GM19395 (cell line): ENCODE data around the gene LRRTM3.

ENCODE experiments used
- ATAC-seq: cut with Tn5 transposase; IDR thresholded peaks from one replicate; pipeline ENCODE4 v1.9.1; 2021; ENCODE audit warnings: mild to moderate bottlenecking, moderate library complexity; ENCODE audit not compliant: unreplicated experiment

The LRRTM3 gene

DNA sequence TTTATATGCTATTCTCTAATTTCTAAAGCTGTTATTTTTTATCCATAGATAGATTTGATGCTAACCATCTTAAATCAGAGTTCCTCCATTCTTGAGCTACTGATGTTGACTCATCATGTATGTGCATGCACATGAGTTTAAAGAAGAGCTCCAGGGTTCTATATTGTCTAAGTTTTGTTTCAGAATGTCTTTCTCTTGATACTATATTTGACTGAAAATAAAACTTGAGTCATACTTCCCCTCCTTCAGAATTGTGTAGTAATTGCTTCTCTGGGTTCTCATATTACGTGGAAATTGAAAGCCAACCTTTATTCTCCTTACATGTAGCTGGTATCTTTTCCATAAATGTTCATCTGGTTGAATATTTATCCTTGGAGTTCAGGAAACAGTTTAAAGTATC lies 89.4 kb downstream of the LRRTM3 start:
- ATAC-seq = no peak

DNA sequence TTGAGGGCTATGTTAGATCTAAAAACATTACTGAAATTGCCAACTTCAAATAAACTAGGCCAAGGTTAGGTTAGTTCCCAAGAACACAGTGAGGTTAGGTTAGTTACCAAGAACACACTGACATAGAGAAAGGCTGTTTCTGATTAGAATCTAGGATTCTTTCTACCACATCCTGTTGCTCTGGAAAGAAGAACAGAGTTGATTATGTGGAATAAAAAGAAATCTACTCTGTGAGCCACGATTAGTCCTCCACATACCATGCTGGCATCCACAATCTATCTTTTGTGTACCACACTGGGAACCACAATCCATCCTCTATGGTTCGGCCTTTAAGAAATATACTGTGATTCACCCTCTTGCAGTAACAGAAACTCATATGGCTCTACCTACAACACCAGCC lies 91.4 kb downstream of the LRRTM3 start:
- no peak for ATAC-seq

DNA sequence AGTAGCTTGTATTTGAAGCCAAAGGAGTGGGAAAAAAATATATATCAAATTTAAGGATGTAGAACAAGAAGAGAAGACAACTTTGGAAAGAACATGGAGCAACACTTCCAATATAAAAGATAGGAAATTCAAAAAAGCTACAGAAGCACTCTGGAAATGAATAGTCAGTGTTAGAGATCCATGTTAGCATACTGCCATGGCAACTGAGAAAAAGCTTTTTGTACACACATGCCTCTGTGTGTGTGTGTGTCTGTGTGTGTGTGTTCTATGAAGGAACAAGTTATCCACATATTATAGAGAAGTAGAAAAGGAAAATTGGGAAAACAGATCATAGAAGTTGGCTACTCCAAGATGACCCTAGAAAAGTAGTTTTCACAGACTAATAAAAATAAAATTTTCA lies 96.3 kb downstream of the LRRTM3 start:
- ATAC-seq = no peak

DNA sequence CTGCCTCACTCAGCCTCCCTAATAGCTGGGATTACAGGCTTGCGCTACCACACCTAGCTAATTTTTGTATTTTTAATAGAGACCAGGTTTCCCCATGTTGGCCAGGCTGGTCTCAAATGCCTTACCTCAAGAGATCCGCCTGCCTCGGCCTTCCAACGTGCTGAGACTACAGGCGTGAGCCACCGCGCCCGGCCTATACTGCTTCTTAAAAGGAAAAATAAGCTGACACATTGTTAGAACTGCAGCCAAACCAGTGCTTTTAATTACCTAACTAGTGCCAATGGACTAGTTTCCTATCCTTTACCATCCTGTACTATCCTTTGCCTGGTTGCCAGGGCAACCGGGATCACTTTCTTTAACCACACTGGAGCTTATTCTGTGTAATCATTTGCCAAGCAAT lies 108.0 kb downstream of the LRRTM3 start:
- no peak for ATAC-seq

DNA sequence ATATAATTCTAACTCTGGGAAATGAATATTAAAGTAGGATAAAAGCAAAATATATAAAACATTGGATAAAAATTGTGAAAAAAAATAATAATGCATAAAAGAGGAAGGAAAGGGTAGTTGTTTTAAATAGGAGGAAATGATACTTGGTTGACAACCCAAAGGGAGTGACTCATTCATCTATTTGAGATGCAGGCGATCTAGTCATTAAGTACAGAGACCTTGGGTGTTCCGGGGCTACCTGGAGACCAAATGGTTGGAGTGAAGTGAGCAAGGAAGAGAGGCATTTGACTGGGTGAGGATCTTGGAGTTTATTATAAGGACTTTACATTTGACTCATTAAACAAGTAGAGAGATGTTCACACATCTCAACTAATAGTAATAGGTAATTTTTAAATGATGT lies 111.0 kb downstream of the LRRTM3 start:
- ATAC-seq = no peak

- no peak for ATAC-seq
Observed at GRCh38 chr10:67043041-67043440, 117.2 kb downstream of the LRRTM3 start.

DNA sequence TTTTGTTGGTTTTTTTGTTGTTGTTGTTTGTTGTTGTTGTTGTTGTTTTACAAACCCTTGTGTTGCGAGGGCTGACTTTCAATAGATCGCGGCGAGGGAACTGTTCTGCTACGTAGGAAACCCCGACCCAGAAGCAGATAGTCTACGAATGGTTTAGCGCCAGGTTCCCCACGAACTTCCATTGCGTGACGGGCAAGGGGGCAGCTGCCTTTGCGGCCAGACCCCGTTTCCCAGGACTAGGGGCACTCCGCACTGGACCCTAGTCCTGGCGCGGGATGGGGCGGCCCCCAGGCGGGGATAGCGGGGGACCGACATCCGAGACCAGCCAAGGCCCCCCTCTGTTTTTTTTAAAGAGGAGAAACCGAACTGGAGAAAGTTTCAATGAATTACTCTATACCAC lies 119.6 kb downstream of the LRRTM3 start:
- no peak for ATAC-seq

GRCh38 chr10:67046507-67046906 lies 120.7 kb downstream of the LRRTM3 start:
- ATAC-seq = no peak

GRCh38 chr10:67049988-67050387 lies 124.2 kb downstream of the LRRTM3 start:
- no peak for ATAC-seq

DNA sequence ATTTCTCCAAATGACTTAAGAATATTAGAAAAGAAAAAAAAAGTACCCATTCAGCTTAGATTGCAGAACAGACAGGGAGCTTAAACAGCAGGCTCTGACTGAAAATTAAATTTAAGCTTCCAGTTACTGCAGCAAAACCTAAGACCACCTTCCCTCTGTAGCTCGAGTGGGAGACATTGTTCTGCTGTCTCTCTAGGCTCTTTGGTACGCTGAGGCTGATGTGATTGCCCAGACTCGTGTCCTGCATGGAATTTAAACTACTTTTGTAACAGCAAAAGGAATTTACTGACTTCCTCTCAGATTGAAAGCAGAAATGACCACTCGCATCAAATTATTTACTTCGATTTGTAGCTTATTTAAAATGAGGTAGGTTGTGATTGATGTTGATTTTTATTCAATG lies 124.6 kb downstream of the LRRTM3 start:
- ATAC-seq = no peak

- ATAC-seq = no peak
Observed at GRCh38 chr10:67072654-67073053, 146.8 kb downstream of the LRRTM3 start.

- no peak for ATAC-seq
Observed at GRCh38 chr10:67075491-67075971, 149.7 kb downstream of the LRRTM3 start.

GRCh38 chr10:67076144-67076543 lies 150.3 kb downstream of the LRRTM3 start:
- no peak for ATAC-seq

DNA sequence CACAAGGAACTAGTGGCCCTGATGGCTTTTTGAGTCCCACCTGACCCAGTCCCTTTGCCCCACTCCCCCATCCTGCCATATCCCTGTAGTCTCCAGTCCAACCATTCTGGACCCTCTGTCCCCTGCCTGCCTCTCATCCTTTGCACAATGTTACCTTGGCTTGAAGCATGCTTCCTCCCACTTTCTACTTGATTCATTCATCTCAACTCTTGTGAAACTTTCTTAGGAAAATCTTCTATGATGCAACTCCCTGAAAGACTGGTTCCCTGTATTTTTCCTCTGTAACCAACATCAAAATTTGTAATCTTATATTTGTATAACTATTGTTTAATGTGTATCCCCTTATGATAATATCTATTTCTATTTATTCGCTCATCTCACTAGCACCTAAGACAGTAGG lies 151.5 kb downstream of the LRRTM3 start:
- ATAC-seq = no peak

- no peak for ATAC-seq
Observed at GRCh38 chr10:67079126-67079525, 153.3 kb downstream of the LRRTM3 start.

DNA sequence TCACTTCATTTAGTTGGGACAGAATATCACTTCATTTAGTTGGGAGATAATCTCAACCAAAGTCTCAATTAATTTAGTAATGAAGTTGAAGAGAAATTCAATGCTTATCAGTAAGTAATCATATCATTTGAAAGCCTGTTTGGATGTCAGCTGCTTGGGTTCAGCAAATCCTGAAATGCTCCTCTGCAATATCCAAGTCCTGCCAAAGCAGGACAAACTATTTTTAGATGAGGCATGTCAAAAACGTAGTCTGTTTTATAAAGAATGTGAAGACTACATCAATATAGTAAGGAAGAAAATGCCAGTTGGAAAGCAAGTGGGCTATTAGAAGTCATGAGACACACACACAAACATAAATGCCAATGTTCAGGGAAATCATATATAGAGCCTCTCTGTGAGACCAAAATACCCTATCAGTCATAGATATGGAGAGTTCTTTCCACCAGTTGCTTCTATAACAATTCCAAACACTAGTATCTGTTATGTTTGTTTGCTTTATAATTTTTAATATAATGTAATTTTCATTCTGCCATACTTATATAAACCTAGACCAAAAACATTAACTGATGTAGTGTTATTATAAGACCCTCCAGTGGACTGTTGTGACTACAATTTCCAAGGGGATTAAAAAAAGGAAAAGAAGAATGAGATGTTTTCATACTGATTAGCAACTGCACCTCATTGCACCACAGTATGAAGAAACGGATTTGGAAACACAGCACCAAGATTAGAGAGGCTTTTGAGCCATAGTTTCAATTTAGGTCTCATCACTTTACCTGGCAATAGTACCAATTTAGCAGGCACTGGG lies 160.7 kb downstream of the LRRTM3 start:
- ATAC-seq = no peak

DNA sequence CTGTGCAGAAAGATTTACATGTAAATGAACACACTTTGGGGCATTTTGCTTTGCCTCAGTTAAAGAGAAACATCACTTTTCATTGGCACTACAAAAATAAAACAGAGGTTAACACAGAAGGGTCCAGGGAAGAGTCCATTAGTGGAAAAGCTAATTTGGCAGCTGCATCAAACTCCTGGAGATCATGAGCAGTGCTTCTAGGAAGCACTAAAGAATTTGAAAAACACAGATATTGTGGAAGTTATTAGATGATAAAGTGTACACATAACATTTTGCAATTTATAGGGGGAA lies 161.2 kb downstream of the LRRTM3 start:
- no peak for ATAC-seq

- no peak for ATAC-seq
Observed at GRCh38 chr10:67088036-67088435, 162.2 kb downstream of the LRRTM3 start.

- ATAC-seq = no peak
Observed at GRCh38 chr10:67095531-67095930, 169.7 kb downstream of the LRRTM3 start.

DNA sequence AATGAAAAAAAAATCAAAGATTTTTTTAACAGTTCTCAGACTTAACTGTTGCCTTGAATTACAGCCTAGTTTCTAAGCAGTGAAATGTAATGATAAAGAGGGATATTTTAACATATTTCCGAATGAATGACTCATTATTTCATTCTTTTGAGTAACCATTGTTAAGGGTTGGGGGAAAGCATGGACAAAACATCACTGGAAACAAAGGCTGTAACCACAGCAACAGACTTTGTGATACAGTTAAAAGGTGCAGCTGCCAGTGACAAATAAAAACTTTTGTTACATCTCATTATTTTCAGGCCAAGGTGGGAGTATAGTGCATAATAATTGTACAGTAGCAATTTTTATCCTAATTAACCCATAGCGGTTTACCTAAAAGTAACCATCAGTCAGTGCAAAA lies 172.6 kb downstream of the LRRTM3 start:
- no peak for ATAC-seq

DNA sequence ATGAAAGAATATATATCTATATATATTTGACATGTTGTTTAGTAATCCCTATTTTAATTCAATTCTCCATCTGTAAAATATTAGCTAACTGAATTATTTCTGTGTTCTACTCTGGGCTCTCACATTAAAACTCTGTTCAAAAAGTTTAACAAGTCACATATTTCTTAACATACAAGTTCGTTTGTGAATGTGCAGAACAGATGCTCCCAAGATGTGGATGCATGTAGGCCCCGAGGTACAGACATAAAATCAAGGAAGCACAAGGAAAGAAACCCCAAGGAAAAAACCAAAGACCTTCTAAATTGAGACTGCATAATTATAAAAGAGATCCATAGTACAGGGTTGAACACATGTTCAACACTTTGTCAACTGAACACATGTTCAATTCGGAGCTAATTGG lies 175.1 kb downstream of the LRRTM3 start:
- ATAC-seq = no peak

- ATAC-seq = no peak
Observed at GRCh38 chr10:67107670-67108069, 181.8 kb downstream of the LRRTM3 start.

DNA sequence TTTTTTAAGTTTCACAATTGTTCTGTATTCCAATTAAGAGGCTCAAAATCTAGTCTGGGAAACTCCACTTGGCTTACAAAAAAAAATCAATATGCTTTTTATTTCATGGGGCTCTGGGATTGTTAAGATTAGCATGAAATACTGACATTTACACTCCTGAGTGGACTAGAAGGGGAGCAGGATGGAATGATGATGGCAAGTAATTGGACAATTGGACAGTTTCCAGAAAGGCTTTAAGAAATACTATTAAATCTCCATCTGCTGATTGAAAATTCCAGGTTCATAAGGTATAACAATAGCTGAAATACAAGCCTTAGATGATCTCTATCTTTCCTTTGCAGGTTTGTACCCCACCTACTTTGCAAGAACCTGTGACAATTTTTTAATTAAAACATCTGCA lies 184.4 kb downstream of the LRRTM3 start:
- no peak for ATAC-seq
